HG03175 (cell line): Measurements from ENCODE around the gene RARB.

ENCODE experiments used
- ATAC-seq: cut with Tn5 transposase; IDR thresholded peaks from one replicate; pipeline ENCODE4 v1.9.1; 2021; ENCODE audit warnings: mild to moderate bottlenecking, moderate library complexity; ENCODE audit not compliant: unreplicated experiment

The RARB gene

DNA sequence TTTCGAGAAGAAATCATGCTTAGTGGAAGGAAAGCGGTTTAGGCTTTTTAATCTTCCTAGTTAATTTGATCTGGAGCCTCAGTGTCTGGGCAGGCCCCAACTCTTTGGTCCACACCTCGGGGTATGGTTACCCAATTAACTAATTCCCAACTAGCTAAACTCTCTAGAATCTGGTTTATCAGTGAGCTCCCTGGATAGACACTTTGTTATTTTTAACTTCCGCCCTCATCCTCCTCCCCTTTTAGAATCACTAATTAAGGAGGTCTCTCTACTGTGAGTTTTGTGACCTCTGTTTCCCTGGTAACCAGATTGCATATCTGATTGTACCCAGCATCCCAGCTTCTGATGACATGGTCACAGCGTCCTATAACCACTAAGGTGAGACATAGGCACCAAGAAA lies 112.2 kb downstream of the RARB start:
- no peak for ATAC-seq

DNA sequence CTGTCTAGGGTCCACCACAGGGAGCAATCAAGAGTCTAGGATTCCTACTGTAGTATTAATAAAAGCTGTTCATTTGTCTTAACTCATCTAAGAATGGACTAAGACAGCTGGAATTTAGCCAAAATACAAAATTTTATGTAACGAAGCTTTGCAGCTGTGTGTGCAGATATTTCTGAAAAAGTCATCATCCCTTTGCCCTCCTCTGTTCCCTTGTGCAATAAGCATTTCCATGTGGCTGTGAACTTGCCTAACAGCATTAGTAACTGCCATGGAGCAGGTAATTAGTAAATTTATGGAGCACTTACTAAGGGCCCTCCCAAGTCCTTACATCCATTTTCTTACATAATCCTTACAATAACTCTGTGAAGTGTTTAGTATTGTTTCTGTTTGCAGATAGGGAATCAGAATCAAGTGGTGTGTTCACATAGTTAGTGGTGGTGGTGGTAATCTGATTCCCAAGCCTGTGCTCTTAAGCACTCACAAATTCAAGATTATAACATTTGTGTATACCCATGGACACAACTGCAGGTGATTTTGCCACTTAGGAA lies 114.5 kb downstream of the RARB start:
- no peak for ATAC-seq

DNA sequence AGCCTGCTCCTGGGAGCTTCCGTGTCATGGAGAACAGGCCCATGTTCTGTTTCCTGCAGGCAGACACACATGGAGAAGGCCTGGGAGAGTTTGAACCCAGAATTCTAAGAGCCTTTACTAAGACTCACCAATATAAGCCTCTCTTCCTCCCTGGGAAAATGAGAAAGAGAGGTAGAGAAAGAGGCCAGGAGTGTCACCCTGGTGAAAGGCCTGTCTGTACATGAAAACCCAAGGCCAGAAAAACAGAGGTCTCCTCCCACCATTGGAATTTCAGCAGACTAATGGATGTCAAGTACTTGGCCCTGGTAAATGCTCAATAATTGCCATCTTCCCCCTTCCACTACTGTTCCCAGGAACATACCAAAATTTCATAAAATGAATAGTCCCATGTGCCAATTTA lies 119.0 kb downstream of the RARB start:
- no peak for ATAC-seq

DNA sequence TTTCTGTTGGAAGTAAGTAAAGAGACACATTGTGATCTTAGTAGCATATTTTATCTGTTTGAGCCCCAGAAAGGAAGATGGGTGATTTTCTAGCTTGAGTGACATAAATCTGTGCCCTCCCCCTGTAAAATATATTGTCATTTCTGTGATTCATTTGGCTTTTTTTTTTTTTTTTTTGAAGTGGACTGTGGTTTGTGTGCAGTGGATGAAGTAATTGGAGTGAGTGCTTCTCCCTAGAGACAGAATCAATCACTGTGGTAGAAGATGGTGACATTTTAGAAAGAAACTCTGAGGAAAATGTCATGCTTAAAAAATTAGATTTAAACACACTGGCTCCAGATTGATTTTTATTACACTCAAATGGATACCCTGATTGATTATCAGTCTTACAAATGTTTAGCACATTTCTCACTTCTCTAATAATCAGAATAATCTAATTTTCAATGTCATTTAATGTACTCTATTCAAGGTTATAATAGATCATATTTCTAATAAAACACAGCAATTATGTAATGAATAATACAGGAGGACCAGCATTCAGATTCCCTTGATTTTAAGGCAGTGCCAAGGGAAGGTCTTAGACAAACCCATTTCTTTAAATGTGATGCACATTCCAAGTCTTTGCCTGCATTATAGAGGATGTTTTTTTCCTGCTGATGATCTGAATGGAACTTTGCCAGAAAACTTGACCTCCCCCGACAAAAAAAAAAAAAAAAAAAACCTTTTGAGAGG lies 120.0 kb downstream of the RARB start:
- no peak for ATAC-seq

DNA sequence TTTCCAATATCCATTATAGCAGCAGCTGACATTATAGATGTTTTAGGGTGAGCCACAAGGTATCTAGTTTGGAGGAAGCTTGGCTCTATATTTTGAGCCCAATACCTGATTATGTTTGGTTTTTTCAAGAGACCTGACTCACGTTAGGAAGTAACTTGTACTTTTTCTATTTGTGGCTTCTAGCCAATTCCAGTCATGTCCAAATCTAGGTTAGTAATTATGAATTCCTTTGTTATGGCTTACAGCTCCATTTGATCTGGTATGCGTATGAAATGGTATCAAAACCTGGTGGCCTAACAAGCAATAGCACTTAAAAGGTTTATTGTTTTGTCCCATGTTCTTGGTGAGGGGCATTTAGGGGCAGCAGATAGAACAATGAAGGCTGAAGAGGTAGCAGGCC lies 120.8 kb downstream of the RARB start:
- ATAC-seq, result no peak

DNA sequence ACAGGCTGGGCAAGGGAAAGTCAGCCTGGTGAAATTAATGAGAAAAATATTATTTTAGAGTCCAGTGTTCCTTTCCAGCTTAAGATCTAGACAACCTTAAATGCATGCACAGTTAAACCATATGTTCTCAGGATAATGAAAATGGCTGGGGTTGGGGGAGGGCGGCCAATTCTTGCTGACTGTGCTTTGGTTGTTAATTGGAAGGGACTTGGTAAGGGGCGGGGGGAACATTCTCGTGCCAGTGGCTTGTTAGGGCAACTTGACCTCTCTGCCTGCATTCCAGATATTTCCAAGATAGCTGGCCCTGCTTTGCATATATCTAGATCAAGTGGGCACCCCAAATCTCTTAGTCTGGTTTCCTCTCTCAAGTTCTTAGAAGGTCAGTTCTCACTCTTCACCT lies 124.2 kb downstream of the RARB start:
- ATAC-seq, result no peak

DNA sequence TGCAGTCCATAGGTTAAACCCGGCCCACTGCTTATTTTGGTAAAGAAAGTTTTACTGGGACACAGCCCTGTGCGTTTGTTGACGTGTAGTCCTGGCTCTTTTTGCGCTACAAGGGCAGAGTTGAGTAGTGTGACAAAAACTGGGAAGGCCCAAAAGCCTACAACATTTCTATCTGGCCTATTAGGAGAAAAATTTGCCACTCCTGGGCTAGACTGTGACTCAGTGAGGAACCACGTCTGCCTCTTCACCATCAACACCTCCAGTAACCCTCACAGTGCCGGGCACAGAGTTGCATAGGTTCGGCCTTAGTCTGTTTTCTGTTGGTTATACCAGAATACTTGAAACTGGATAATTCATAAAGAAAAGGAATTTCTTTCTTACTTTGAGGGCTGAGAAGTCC lies 126.3 kb downstream of the RARB start:
- ATAC-seq, result no peak

DNA sequence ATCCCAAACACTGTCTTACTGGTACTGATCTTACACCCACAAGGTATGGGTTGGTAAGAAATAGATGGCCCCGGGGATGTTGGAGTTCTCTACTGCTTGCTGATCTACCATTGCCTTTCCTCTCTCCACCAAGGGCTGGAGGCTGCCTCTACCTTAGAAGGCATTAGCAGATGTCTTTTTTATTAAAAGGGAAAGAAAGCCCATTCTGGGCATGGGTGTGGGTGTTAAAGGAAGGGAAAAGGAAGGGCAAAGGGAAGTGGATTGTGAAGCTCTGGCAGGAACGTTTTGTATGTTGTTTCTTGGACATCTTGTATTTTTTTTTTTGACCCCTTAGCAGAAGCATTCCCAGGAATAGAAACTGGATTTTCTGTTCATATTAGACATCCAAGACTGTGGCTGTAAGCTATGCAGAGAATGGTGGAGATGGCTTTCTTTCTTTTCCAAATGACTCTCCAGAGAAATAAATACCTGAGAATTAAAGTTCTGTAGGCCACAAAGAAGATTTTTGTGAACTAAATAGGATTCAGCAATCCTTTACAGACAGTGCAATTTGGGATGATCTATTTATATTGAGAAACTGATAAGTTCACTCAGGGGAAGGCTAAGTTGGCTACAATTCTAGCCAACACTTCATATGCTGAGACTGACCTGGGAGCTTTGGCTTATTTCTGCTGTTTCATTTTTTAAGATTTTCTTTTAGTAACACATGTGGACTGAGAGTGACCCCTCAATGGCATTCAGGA lies 127.8 kb downstream of the RARB start:
- ATAC-seq, result no peak

DNA sequence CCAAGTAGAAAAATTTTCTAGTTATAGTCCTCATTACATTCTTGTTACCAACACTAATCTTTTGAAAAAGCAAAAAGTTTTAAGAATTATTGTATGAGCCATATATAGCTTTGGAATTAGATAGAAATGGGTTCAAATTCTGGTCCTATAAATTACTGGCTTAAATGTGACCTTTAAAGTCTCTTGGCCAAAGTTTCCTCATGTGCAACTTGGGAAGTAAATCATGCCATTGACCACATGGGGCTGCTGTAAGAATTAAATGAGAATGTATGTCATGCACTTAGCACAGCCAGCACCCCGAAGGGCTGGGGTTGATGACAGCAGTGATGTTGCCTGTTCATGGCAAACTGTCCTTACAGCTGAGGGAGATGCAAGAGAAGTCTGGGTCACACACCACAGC lies 128.4 kb downstream of the RARB start:
- no peak for ATAC-seq

DNA sequence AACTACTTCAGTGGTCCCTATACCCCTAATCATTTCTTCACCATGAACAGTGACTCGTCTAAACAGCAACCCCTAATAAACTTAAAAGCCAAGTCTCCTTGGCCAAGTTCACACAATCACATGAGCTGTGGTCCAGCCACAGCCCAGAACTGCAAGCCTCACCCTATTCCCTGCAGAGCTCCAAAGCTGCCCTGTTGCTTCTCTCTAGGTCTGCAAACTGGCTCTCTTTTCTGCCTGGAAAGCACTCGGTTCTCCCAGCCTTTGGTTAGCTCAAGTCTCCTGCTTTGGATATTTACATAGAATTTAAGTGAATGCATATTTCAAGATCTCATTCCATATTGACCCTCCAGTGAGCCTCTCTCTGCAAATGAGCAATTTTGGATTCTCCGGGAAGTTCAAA lies 129.6 kb downstream of the RARB start:
- ATAC-seq, result no peak

DNA sequence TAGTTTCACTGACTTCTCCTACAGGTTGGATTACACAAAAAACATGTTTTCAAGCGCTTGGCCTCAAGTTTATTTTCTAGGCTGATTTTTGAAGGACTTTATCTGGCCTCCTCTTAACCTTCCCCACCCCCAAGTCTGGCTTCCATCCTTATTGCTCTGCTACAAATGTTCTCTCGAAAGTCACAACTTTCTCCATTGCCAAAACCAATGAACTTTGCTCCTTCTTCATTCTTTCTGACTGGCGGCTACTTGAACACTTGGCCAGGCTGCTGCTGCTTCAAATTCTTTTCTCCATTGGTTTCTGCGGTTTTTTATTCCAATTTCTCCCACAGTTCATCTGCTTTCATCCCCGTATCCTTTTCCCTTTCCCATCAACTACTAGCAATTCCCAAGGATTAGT lies 130.1 kb downstream of the RARB start:
- no peak for ATAC-seq

DNA sequence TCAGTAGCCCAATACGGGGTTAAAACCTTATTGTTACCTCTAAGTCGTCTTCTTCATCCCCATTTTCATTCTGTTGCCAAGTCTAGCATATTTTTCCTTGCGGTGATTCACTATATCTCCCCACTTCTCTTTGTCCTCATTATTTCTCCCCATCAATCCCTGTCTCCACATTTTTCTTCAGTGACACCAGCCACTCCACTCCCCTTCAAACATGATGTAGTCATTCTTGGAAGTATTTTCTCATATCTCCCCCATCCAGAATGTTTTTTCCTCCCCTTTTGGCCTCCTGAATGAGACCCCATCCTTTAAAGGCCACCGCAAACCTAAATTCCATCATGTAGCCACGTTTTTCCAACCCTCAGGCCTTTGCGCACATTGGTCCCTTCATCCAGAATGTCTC lies 130.7 kb downstream of the RARB start:
- no peak for ATAC-seq

DNA sequence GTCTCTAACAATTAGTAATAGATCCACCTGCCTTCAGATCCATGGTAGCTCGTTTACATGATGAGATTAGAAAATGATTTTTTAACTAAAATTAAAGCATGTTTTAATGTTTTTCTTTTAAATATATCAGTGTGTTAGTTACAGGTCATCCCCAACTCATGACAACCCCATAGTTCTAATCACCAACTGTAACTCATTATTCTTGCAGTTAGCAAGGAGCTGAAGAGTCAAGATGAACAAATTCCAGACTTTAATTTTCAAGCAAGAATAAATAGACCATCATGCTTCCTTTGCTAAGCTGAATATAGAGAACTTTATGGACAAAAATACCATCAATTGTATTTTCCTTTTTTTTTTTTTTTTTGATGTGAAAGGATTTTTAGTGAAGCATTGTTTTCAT lies 135.5 kb downstream of the RARB start:
- ATAC-seq, result no peak

DNA sequence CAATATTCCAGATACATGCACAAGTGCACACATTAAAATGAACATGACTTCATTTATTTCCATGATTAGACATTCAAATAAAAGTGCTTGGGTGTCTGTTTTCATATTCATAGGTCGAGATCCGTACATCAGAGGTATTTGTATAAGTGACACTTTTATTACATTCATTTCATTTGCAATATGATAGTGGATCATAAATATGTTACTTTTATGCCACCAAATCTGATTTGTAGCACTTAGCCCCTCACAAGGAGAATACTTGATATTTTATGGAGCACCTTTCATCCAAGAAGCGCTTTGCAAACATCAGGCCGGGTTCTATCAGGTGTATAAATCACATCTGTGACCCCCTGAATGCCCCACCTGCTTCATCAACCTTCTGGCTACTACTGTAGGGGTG lies 136.0 kb downstream of the RARB start:
- no peak for ATAC-seq

DNA sequence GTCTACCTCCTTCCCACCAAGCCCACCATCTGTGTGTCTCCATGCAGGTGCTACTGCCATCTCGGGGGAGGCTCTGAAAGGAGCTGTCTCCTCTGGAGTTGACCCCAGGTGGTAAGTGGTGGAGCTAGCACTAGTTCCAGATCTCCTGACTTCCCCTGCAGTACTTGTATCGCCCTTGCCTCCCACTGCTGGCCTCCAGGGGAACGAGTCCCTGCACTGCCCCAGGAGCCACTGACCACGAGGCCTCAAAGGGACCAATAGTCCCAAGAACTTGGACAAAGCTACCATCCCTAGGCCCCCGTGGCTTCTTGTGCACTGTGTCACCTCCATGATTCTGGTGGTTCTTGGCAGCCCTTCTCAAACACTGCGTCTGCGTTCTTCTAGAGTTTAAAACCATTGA lies 137.7 kb downstream of the RARB start:
- ATAC-seq, result no peak

DNA sequence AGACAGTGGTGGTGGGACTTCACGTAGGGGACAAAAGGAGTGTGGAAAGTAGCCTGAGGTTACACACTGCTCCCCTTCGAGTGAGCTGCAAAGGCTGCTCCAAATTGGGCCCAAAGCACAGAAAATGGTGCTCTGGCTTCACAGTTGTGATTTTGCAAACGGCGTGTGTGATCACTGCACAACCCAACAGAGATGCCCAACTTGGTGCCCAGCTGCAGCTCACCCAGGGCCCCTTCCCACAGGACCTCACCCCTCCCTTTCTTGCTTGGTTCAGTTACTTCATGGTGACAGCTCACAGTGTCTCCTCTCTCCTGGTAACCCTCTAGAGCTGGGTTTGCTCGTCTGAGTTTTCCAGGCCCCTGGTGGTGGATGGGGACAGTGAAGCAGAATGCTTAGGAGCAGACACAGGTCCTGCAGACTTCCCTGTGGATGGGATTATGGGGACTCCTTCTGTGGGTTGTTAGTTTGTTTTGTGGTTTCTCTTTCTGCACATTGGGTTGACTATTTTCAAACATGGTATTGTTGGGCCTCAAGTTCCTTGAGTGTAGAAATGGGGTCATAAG lies 138.4 kb downstream of the RARB start:
- ATAC-seq, result no peak

DNA sequence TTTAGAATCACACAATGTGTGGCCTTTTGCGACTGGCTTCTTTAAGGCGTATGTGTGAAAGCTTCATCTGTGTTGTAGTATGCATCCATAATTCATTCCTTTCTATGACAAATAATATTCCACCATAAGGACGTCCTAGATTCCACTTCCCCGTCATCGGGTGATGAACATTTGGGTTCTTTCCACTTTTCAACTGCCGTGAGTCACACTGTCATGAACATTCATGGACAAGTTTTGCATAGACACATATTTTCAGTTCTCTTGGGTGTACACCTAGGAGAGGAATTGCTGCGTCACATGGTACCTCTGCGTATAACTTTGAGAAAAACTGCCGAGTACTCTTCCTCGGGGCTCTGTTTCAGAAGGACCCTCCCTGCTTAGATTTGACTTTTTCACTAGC lies 139.3 kb downstream of the RARB start:
- no peak for ATAC-seq

DNA sequence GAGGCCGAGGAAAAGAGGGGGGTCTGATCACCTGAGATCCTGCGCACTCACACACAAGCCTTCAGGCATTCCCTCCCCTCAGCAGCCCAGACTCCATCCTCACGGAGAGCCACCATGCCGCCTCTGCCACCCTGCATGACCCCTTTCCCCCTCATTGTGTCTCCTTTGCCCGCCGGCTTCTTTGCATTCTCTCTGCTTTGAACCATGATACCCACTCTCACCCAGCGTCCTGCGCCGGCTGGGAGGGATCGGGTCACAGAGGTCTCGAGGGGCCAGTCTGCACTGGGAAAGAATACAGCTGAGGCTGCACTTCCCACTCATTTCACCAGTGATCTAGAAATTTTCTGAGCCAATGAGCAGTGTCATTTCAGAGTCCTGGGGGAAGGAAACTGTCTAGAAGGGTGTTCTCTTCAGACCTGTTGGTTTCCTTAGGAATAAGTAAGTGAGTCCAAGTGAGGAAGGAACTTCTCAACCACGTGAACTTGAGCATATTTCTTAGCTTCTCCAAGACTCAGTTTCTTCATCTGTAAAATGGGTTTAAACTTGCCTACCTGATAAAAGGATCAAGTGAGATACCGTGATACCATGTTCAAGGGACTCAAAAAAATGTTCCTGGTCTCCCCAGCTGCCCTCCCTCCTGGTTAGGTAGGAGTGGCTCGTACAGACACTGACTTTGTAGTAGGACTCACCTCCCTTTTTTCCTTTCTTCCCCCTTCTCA lies 139.9 kb downstream of the RARB start:
- no peak for ATAC-seq

DNA sequence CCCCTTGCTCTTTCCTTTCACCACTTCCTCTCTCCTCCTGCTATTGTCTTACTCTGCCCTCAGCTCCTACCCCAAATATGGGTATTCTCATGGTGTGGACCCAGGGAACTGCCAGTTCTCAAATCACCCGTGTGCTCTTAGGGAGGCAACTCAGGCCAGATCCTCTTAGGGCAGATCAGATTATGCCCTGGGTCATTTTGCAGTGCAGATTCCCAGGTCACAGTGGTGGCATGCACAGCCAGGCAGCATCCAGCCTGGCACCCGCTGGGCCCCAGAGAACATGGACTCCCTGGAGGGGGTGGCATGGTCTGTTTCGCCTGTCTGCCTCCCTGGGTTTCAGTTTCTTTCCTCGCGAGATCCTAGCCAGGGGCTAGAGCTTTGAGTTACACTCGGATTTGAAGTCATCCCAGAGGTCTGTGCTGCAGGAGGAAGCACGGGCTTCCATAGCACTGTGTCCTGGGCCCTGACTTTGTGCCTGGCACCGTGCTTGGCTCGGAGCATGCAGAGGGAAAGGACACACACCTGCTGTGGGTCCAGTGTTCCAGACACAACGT lies 140.5 kb downstream of the RARB start:
- no peak for ATAC-seq

DNA sequence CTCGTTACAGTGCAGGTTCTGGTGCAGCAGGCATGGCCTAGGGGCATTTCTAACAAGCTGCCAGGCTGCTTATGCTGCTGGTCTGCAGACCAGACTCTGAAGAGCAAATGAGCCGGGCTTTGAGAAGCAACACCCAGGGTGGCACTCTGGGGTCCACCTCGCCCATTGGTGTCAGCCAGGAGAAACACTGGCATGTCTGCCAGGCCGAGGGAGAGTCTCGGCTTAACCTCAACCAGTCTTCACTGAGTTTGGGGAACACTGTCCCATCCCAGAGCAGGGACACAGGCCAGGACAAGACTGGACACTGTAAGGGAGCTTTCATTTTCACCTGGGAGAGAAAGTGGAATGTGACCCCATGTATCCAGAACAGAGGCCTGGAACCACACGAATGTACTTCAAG lies 143.2 kb downstream of the RARB start:
- ATAC-seq, result no peak

DNA sequence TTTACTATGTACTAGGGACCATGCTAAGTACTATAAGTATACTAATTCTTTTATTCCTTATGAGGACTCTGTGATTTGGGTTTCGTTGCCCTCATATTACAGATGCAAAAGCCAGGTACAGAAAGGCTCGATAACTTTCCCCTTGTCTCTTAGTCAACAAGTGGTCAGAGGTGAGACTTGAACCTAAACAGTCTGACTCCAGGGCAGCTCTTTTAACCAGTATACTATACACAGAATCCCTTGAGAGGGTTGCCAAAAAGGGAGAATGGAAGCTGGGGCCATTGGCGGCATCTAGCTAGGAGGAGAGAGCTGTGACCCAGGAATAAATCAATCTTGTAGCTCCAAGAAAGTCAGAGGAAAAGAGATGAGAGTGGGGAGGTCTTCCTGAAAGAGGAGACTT lies 144.3 kb downstream of the RARB start:
- no peak for ATAC-seq
